ENCODE results near the gene PDZD8.

Gene PDZD8

GRCh38 chr10:117284716-117285494 lies 90.3 kb downstream of the PDZD8 start:
- DNase-seq: no peak

- no peak for DNase-seq
Measured at GRCh38 chr10:117277675-117278074, 97.6 kb downstream of the PDZD8 start.

DNA sequence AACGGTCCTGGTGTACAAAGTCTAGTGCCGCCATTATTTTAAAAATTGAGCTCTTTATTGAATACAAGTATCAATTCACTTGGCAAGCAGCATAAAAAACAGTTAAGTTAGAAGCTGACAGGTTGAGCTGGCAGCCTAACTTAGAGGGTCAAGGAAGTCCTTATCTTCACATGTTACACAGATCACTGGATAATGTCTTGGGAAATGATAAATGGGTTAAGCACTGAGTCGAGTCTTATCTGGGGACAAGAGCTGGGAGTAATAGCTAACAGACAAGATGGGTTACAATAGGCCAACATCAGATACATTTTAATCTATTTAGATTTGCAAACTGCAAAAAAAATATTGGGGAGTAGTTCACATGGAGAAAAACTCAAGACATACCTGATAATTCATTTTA lies 100.1 kb downstream of the PDZD8 start:
- no peak for DNase-seq

DNA sequence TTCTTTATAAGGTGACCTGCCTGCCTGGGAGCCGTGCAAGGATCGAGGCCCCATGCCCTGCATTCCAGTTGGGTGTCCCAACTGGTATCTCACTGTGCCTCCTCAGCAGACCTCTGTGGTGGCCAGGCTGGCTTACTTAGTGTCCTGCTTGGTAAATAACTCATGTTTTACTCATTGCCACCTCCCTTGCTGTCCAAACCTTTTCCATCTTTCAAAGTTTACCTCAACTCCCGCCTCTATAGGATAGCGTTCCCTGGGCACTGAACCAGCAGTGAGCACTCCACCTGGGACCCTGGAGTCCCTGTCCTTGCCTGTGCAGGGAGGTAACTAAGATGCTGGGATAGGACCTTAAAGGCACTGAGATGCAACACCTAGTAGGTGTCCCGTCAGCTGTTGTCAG lies 100.7 kb downstream of the PDZD8 start:
- no peak for DNase-seq

- no peak for DNase-seq
Measured at GRCh38 chr10:117273980-117274379, 101.3 kb downstream of the PDZD8 start.

GRCh38 chr10:117272195-117273076 lies 102.8 kb downstream of the PDZD8 start:
- no peak for DNase-seq

DNA sequence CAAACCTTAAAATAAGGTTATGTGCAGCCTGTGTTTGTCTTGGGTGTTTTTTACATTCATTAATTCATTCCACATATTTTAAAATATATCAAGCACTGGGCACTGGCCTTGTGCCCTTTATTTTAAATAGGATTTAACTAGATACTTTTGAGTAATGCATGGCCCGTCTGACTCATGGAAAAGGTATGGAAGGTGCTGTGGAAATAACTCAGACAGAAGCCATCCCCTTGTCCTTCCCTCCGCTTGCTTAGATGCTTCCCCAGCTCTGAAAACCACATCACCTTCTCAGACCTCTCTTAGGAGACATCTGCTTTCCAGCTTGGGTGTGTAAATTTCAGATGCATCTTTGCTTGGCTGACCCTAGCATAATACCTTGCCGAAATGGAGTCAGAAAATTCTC lies 103.8 kb downstream of the PDZD8 start:
- no peak for DNase-seq

GRCh38 chr10:117268907-117269306 lies 106.3 kb downstream of the PDZD8 start:
- no peak for DNase-seq

DNA sequence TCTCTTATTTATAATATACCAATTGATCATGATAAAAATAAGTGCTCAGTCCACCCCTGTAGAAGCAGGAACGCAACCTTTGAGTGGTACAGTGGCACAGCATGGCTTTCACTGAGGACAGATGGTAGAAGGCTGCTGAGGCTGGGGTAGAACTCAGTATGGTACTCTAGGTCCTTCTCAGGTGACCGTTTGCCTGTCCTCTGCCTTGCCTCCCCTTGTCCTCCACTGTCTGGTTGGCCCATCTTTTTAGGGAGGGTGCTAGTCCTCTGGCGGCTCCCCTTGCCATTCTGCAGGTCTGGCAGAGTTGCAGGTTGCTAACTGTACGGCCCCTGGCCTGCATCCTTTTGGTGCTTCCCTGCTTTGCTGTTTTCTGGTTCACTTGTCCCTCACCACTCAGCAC lies 107.0 kb downstream of the PDZD8 start:
- DNase-seq: no peak

DNA sequence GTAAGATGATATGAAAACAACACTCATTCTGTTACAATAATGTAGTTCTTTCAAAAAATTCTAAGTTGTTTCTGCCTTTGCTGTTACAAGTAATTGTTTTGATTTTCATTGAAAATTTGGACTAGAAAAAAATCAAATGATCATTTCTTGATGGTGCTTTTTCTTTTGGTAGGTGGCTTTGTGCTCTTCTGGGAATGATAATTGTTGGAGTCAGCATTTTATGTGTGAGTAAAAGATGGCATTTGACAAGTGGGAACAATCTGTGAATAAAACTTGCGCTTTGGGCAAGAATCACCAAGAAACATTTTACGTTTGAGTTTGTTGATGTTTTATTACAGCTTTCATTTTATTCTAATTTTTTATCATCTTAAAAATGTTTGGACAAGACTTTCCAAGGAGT lies 108.4 kb downstream of the PDZD8 start:
- DNase-seq: no peak

GRCh38 chr10:117266400-117266799 lies 108.8 kb downstream of the PDZD8 start:
- no peak for DNase-seq

DNA sequence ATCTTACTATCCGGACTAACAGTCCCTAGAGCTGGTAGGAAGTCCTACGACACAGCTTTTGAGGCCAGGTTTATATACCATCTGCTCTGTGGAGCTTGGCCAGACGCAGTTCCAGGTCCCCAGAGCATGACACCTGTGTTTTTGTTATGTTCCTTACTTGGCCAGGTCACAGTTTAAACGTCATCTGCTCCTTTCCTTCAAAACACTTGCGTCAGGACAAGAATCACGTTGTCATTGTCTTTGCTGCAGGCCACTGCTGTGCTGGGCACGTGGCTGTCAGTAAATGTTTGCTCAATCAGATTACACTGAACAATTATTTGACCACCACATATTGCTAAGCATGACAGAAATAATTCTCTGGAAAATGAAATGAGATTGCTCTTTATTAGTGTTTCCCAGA lies 110.5 kb downstream of the PDZD8 start:
- DNase-seq: no peak

DNA sequence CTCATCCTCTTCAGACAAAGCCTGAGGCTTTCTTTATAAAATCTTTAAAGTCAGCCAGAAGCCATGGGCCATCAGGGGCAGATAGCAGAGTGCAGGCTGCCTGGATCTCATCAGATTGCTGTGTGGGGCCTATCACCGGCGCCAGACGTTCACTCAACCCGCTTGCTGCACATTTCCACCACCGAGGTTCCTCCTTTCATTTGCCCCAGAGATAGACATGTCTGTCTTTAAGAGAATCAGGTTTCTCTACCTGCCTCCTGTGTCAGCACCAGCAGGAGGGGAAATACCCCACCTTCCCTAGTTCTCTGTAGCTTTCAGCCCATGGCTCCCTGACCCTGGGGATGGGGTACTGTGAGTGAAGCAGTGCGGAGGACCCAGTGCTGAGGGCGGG lies 112.3 kb downstream of the PDZD8 start:
- DNase-seq: no peak

DNA sequence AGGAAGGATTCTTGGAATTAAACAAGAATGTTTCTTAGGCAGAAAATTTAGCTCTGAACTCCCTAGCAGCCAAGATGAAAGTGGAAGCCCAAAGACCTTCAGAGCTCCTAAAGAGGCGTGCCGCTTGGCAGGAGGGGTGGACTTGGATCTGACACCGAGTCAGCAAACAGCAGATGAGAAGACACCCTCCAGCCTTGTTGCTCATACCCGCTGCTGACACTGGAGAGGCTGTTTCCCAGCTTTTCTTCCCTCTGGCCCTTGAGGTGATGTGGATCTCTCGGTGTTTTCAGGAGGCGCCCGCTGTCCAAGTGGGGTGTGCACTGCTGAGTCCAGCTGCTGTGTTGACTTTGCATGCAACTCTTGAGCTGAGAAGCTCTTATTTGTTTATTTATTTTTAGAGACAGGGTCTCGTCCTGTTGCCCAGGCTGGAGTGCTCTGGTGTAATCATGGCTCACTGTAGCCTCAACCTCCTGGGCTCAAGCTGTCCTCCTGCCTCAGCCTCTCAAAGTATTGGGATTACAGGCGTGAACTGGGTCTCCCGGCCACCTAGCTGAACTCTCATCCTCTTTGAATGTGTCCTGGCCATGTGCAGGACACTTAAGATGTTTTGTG lies 112.8 kb downstream of the PDZD8 start:
- no peak for DNase-seq

DNA sequence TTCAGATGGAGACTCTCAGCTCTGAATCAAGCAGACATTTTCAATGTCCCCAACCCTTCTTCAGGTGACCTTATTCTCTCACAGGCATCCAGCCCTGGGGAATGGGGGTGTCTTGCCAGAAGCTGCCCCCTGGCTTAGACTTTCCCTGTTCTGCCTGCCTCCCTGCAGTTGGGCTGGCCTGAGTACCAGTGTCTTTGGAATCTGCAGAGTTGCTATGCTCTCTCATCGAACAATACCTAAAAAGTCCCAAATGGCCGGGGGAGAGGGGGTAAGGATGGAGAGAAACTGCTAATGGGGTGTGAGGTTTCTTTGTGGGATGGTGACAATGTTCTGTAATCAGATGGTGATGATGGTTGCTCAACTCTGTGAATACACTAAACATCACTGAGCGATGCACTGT lies 113.7 kb downstream of the PDZD8 start:
- DNase-seq: no peak

DNA sequence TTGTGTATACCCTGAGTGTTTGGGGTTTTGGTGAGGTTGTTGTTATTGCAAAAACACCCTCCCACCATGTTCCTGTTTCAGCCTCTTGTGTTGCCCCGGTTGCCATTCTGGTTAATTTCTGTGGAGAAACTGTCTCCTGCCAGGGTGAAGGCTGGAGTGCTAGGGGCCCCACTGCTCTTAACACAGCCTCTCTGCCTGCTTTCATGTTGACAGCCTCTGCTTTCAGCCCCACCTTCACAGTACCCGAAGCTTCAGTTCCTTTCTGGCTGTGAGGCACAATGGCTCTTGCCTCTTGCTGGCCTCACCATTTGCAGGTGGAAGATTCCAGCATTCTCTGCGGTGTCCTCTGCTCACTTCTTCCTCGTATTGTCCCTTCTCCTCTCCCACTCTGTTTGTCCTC lies 115.2 kb downstream of the PDZD8 start:
- DNase-seq: no peak

- no peak for DNase-seq
Measured at GRCh38 chr10:117259279-117259678, 116.0 kb downstream of the PDZD8 start.

DNA sequence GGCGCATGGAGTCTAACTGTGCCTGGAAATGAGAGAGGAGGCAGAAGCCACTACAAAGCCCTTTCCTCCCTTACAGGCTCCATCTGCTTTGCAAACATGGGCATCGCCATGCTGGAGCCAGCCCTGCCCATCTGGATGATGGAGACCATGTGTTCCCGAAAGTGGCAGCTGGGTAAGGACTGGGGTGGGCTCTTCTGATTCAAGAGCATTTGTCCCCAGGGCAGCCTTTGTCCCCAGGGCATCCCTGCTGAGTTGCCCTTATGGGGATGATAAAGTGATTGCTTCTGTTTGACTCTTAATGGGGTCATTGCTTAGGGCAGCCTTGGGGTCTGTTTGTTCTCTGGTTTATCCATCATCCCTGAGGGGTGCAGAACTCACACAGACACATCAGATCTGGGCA lies 117.5 kb downstream of the PDZD8 start:
- no peak for DNase-seq

DNA sequence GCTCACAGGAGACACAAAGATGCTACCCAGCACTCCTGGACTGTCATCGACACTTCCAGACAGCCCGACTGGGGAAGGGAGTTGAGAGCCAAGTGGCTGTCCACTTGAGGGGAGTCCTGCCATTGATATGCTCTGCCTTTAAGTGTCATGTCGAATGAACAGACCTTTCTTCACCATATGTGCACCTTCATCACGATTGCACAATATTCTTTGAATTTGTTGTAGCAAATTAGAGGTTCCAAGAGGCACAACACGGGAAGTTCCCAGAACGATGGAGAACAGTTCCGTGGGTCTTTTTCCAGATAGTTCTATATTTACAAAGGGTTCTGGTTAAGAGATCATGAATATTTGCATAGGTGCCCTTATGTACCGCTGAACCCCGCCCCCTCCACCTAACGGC lies 118.3 kb downstream of the PDZD8 start:
- DNase-seq: no peak

DNA sequence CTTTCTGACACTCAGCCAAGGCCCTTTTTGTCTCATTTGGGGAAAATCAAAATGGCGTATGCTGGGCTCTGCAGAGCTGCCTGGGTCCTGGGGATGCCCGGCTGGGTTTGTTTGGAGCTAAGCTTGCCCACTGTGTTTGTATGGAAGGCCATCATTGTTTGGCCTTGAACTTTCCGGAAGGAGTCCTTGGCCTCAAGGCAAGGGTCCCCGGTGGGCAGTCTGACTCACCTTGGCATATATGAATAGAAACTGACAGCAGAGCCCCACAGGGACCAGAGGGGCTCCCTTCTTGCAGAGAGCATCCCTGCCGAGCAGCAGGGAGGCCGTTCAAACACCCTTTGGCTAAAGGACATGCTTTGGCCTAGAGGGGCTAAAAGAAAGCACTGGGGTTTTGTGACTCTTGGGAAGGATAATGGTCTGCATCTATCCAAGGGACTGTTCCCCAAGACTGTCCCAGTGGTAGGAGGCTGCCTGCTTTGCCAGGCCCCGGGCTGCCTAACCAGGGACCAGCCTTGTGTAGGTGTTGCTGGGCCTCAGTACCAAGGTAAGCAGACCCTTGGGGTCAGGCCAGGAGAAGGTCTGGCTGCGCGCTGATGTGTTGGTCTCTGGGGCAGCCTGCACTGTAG lies 119.3 kb downstream of the PDZD8 start:
- no peak for DNase-seq

GRCh38 chr10:117254774-117255735 lies 120.2 kb downstream of the PDZD8 start:
- no peak for DNase-seq

DNA sequence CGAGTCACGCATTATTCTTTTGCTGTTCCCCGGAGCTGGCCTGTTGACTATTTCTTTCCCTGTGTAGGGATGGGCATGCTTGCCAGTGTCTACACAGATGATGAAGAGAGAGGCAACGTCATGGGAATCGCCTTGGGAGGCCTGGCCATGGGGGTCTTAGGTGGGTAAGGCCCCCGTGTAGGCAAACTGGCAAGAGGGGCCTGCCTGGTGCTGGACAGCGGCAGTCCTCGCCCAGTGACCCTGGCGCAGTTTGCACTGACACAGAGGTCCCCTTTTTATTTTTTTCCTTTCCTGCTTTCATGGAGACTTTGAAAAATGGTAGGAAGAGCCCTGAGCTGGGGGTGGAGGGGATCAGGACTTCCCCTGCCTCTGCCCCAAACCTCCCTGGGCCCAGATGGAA lies 120.9 kb downstream of the PDZD8 start:
- no peak for DNase-seq
